Panc1 (cell line): ENCODE measurements around the gene SLC11A2. TPM values are rescaled to one million over a fixed set of nuclear protein-coding genes. Genes with fewer than 3 reads are reported as not detected.

Experiments used
- ATAC-seq: fragments of 200-7000 bp; cut with Tn5 transposase; 2 replicates; pipeline ENCODE4 v1.9.1; 2020; ENCODE audit warnings: mild to moderate bottlenecking, moderate library complexity
- BruUV-seq: library from RNA; stranded (reverse); fragments of 400-500 nt; replicated peaks from 2 replicates; lab custom pipeline; 2021; lab: Mats Ljungman, UMichigan
- CTCF ChIA-PET: fragments of 300-600 bp; sonication (Branson Sonifier 250); formaldehyde crosslinking; loops from one replicate; lab custom pipeline; 2022; ENCODE audit warnings: antibody characterized with exemption; lab: Charles Lee
- POLR2A ChIA-PET: fragments of 300-600 bp; sonication (Branson Sonifier 250); formaldehyde crosslinking; loops from one replicate; lab custom pipeline; 2022; ENCODE audit warnings: antibody characterized with exemption; lab: Charles Lee
- DNase-seq: peaks from one replicate; pipeline ENCODE4 v3.0.0-alpha.2; 2010; ENCODE audit warnings: low read depth, low spot score
- H3K27ac ChIP-seq: 2 replicates; pipeline ENCODE4 v1.5.1; 2011; ENCODE audit warnings: mild to moderate bottlenecking, low read length, inconsistent platforms
- H3K27me3 ChIP-seq: fragments of 200-500 bp; sonication (Bioruptor generic); 2 replicates; pipeline ENCODE4 v1.6.0; 2014; ENCODE audit warnings: low read length, inconsistent platforms; ENCODE audit not compliant: control insufficient read depth, insufficient read depth
- H3K36me3 ChIP-seq: fragments of 200-500 bp; sonication (Bioruptor generic); 2 replicates; pipeline ENCODE4 v1.5.1; 2014; ENCODE audit warnings: inconsistent platforms, mild to moderate bottlenecking, low read length, moderate library complexity; ENCODE audit not compliant: control insufficient read depth, insufficient read depth
- H3K4me1 ChIP-seq: 2 replicates; pipeline ENCODE4 v1.5.1; 2011; ENCODE audit warnings: inconsistent platforms, mild to moderate bottlenecking, low read length, moderate library complexity; ENCODE audit not compliant: control insufficient read depth, insufficient read depth
- H3K4me3 ChIP-seq, 2 experiments: 2 replicates each; pipeline ENCODE4 v1.5.1; 2011 to 2012; ENCODE audit warnings: low read depth in 2 of 2, low read length in 2 of 2, mild to moderate bottlenecking in 2 of 2, inconsistent platforms in 1 of 2, moderate library complexity in 1 of 2
- H3K9me3 ChIP-seq: fragments of 200-500 bp; sonication (Bioruptor generic); 2 replicates; pipeline ENCODE4 v1.5.1; 2014; ENCODE audit warnings: low read depth, mild to moderate bottlenecking, inconsistent platforms, low read length, moderate library complexity; ENCODE audit not compliant: control insufficient read depth, insufficient read depth
- CTCF ChIP-seq: fragments of 450-650 bp; IDR thresholded peaks from 2 replicates; pipeline ENCODE4 v1.5.1; 2017; ENCODE audit warnings: mild to moderate bottlenecking
- POLR2AphosphoS5 ChIP-seq: IDR thresholded peaks from 2 replicates; pipeline ENCODE4 v1.6.1; 2012; ENCODE audit warnings: mild to moderate bottlenecking, low read depth, low read length, moderate library complexity
- REST ChIP-seq, 2 experiments: IDR thresholded peaks; 2 replicates each; pipeline ENCODE4 v1.6.1; 2011 to 2012; ENCODE audit warnings: low read depth in 2 of 2, control low read depth in 1 of 2, low read length in 1 of 2, mild to moderate bottlenecking in 1 of 2, moderate library complexity in 1 of 2; ENCODE audit not compliant: insufficient read depth in 1 of 2
- SIN3A ChIP-seq: IDR thresholded peaks from 2 replicates; pipeline ENCODE4 v1.6.1; 2012; ENCODE audit warnings: low read depth, mild to moderate bottlenecking, low read length, moderate library complexity, borderline replicate concordance; ENCODE audit not compliant: insufficient read depth
- TCF7L2 ChIP-seq: IDR thresholded peaks from 2 replicates; pipeline ENCODE4 v1.6.1; 2011; ENCODE audit warnings: mild to moderate bottlenecking, low read depth, low read length, inconsistent platforms
- in situ Hi-C: cut with HindIII; loops from 2 replicates; pipeline ENCODE4 v1.10.0; 2016; ENCODE audit warnings: low sequenced_read_pairs, low pct_unique_long_range_greater_than_20kb
- intact Hi-C: fragments of 100-400 bp; cut with micrococcal nuclease; formaldehyde crosslinking; loops from one replicate; pipeline ENCODE4 v1.10.0; 2022; ENCODE audit not compliant: unreplicated experiment
- total RNA-seq: library from RNA; stranded (reverse); gene quantifications from one replicate; pipeline ENCODE4 v1.2.1, GENCODE V29; 2021; ENCODE audit not compliant: unreplicated experiment

Gene SLC11A2
- total RNA-seq, 1 experiment from 2014 or later, result 59.9 TPM

GRCh38 chr12:50979369-50980052 is 46.7 kb downstream of the SLC11A2 start:
- no peak overlapping the region for H3K27ac ChIP-seq
- POLR2A ChIA-PET, result interaction anchor here (0.6 kb wide), 1 partner anchor 238 kb away, joined by 7 read pairs; no protein-coding TSS in a partner anchor
- no peak for DNase-seq
- H3K27me3 ChIP-seq, result no peaks in the 10 kb centered on the region
- H3K4me3 ChIP-seq, result no peak overlapping the region
- ATAC-seq, result no peak
- H3K36me3 ChIP-seq, result no peaks in the 10 kb centered on the region
- H3K4me1 ChIP-seq, result no peaks in the 10 kb centered on the region
- CTCF ChIA-PET, result interaction anchor here (0.6 kb wide), 1 partner anchor 49 kb away, joined by 3 read pairs; no protein-coding TSS in a partner anchor
- no peaks in the 10 kb centered on the region for H3K9me3 ChIP-seq
- BruUV-seq, result no TSS peak
- in situ Hi-C loops, result no loop called here
- intact Hi-C loops, result no loop called here
- TF ChIP-seq CTCF (no peak), TCF7L2 (no peak), REST (IDR thresholded peaks at IDR 0.05; ENCODE audit: insufficient read depth in 1 of 2, low read depth in 2 of 2, low read length in 1 of 2) (no peak), POLR2AphosphoS5 (no peak), SIN3A (no peak)

- H3K4me3 ChIP-seq, result no peak overlapping the region
- in situ Hi-C loops, result no loop called here
- CTCF ChIA-PET, result interaction anchor here (0.6 kb wide), 1 partner anchor 58 kb away, joined by 4 read pairs; no protein-coding TSS in a partner anchor
- BruUV-seq, result no TSS peak
- H3K4me1 ChIP-seq, result no peaks in the 10 kb centered on the region
- POLR2A ChIA-PET, result no interaction called here
- no peaks in the 10 kb centered on the region for H3K36me3 ChIP-seq
- no peak for DNase-seq
- H3K27ac ChIP-seq, result no peak overlapping the region
- no peaks in the 10 kb centered on the region for H3K9me3 ChIP-seq
- H3K27me3 ChIP-seq, result no peaks in the 10 kb centered on the region
- ATAC-seq, result no peak
- TF ChIP-seq SIN3A, result no peak
- no peak for TF ChIP-seq TCF7L2
- no peak for TF ChIP-seq REST (IDR thresholded peaks at IDR 0.05; ENCODE audit: insufficient read depth in 1 of 2, low read depth in 2 of 2, low read length in 1 of 2)
- TF ChIP-seq POLR2AphosphoS5, result no peak
- TF ChIP-seq CTCF, result no peak
- intact Hi-C loops, result no loop called here
These were observed 54.2 kb downstream of the SLC11A2 start for GRCh38 chr12:50971946-50972345.
